HEK293 (cell line): ENCODE results near the gene RDH5.
A peak's percentile ranks its signal among the peaks of the same experiment; 100 is the strongest.

ENCODE experiments used
- GLIS1 ChIP-seq: fragments of 450-650 bp; formaldehyde crosslinking; IDR thresholded peaks from 2 replicates; pipeline ENCODE4 v1.5.1; 2016; ENCODE audit warnings: missing biosample characterization, missing genetic modification characterization
- KLF8 ChIP-seq: fragments of 450-650 bp; formaldehyde crosslinking; IDR thresholded peaks from 2 replicates; pipeline ENCODE4 v1.5.1; 2016; ENCODE audit warnings: missing biosample characterization, missing genetic modification characterization
- PRDM10 ChIP-seq: fragments of 450-650 bp; formaldehyde crosslinking; IDR thresholded peaks from 2 replicates; pipeline ENCODE4 v1.5.1; 2016; ENCODE audit warnings: missing biosample characterization, missing genetic modification characterization
- SCRT2 ChIP-seq: fragments of 450-650 bp; formaldehyde crosslinking; IDR thresholded peaks from 2 replicates; pipeline ENCODE4 v1.5.1; 2016; ENCODE audit warnings: missing biosample characterization, missing genetic modification characterization
- SP3 ChIP-seq: fragments of 450-650 bp; formaldehyde crosslinking; IDR thresholded peaks from 2 replicates; pipeline ENCODE4 v1.5.1; 2016; ENCODE audit warnings: missing biosample characterization, missing genetic modification characterization
- ZBTB7A ChIP-seq: fragments of 450-650 bp; formaldehyde crosslinking; IDR thresholded peaks from 2 replicates; pipeline ENCODE4 v1.5.1; 2016; ENCODE audit warnings: low read depth, missing biosample characterization, missing genetic modification characterization
- ZFP69B ChIP-seq: fragments of 450-650 bp; formaldehyde crosslinking; IDR thresholded peaks from 2 replicates; pipeline ENCODE4 v1.5.1; 2016; ENCODE audit warnings: missing biosample characterization, missing genetic modification characterization
- ZNF146 ChIP-seq: fragments of 450-650 bp; formaldehyde crosslinking; IDR thresholded peaks from 2 replicates; pipeline ENCODE4 v1.5.1; 2016; ENCODE audit warnings: missing biosample characterization, missing genetic modification characterization
- ZNF18 ChIP-seq: fragments of 450-650 bp; formaldehyde crosslinking; IDR thresholded peaks from 2 replicates; pipeline ENCODE4 v1.5.1; 2016; ENCODE audit warnings: missing biosample characterization, missing genetic modification characterization
- ZNF248 ChIP-seq: fragments of 450-650 bp; formaldehyde crosslinking; IDR thresholded peaks from 2 replicates; pipeline ENCODE4 v1.5.1; 2017; ENCODE audit warnings: missing biosample characterization, missing genetic modification characterization
- ZNF302 ChIP-seq: fragments of 450-650 bp; formaldehyde crosslinking; IDR thresholded peaks from 2 replicates; pipeline ENCODE4 v1.5.1; 2016; ENCODE audit warnings: missing biosample characterization, missing genetic modification characterization, low read depth
- ZNF324 ChIP-seq: fragments of 450-650 bp; formaldehyde crosslinking; IDR thresholded peaks from 2 replicates; pipeline ENCODE4 v1.5.1; 2016; ENCODE audit warnings: missing biosample characterization, missing genetic modification characterization
- ZNF398 ChIP-seq: fragments of 450-650 bp; formaldehyde crosslinking; IDR thresholded peaks from 2 replicates; pipeline ENCODE4 v1.5.1; 2017; ENCODE audit warnings: missing biosample characterization, missing genetic modification characterization
- ZNF423 ChIP-seq: fragments of 450-650 bp; formaldehyde crosslinking; IDR thresholded peaks from 2 replicates; pipeline ENCODE4 v1.5.1; 2016; ENCODE audit warnings: missing biosample characterization, missing genetic modification characterization
- ZNF433 ChIP-seq: fragments of 450-650 bp; formaldehyde crosslinking; IDR thresholded peaks from 2 replicates; pipeline ENCODE4 v1.5.1; 2016; ENCODE audit warnings: missing biosample characterization, missing genetic modification characterization, low read depth
- ZNF449 ChIP-seq: fragments of 450-650 bp; formaldehyde crosslinking; IDR thresholded peaks from 2 replicates; pipeline ENCODE4 v1.5.1; 2017; ENCODE audit warnings: missing biosample characterization, mild to moderate bottlenecking, missing genetic modification characterization, moderate library complexity
- ZNF548 ChIP-seq: fragments of 450-650 bp; formaldehyde crosslinking; IDR thresholded peaks from 2 replicates; pipeline ENCODE4 v1.5.1; 2016; ENCODE audit warnings: missing biosample characterization, missing genetic modification characterization
- ZNF623 ChIP-seq: fragments of 450-650 bp; formaldehyde crosslinking; IDR thresholded peaks from 2 replicates; pipeline ENCODE4 v1.5.1; 2016; ENCODE audit warnings: missing biosample characterization, missing genetic modification characterization
- ZNF624 ChIP-seq: fragments of 450-650 bp; formaldehyde crosslinking; IDR thresholded peaks from 2 replicates; pipeline ENCODE4 v1.5.1; 2017; ENCODE audit warnings: missing biosample characterization, missing genetic modification characterization
- ZNF654 ChIP-seq: fragments of 450-650 bp; formaldehyde crosslinking; IDR thresholded peaks from 2 replicates; pipeline ENCODE4 v1.5.1; 2016; ENCODE audit warnings: low read depth, missing biosample characterization, missing genetic modification characterization
- ZNF664 ChIP-seq: fragments of 450-650 bp; formaldehyde crosslinking; IDR thresholded peaks from 2 replicates; pipeline ENCODE4 v1.5.1; 2016; ENCODE audit warnings: missing biosample characterization, missing genetic modification characterization
- ZNF768 ChIP-seq: fragments of 450-650 bp; formaldehyde crosslinking; IDR thresholded peaks from 2 replicates; pipeline ENCODE4 v1.5.1; 2018; ENCODE audit warnings: missing biosample characterization, mild to moderate bottlenecking, missing genetic modification characterization
- ZNF776 ChIP-seq: fragments of 450-650 bp; formaldehyde crosslinking; IDR thresholded peaks from 2 replicates; pipeline ENCODE4 v1.5.0; 2017; ENCODE audit warnings: missing biosample characterization, missing genetic modification characterization, borderline replicate concordance
- ZNF843 ChIP-seq: fragments of 450-650 bp; formaldehyde crosslinking; IDR thresholded peaks from 2 replicates; pipeline ENCODE4 v1.5.1; 2016; ENCODE audit warnings: missing biosample characterization, missing genetic modification characterization
- TF ChIP-seq, protein P1 (sequence below): fragments of 450-650 bp; formaldehyde crosslinking; IDR thresholded peaks from 2 replicates; pipeline ENCODE4 v1.5.1; 2017; ENCODE audit warnings: missing biosample characterization, missing genetic modification characterization
- TF ChIP-seq, protein P2 (sequence below): fragments of 450-650 bp; formaldehyde crosslinking; IDR thresholded peaks from 2 replicates; pipeline ENCODE4 v1.5.1; 2016; ENCODE audit warnings: missing biosample characterization, missing genetic modification characterization

Gene RDH5

DNA sequence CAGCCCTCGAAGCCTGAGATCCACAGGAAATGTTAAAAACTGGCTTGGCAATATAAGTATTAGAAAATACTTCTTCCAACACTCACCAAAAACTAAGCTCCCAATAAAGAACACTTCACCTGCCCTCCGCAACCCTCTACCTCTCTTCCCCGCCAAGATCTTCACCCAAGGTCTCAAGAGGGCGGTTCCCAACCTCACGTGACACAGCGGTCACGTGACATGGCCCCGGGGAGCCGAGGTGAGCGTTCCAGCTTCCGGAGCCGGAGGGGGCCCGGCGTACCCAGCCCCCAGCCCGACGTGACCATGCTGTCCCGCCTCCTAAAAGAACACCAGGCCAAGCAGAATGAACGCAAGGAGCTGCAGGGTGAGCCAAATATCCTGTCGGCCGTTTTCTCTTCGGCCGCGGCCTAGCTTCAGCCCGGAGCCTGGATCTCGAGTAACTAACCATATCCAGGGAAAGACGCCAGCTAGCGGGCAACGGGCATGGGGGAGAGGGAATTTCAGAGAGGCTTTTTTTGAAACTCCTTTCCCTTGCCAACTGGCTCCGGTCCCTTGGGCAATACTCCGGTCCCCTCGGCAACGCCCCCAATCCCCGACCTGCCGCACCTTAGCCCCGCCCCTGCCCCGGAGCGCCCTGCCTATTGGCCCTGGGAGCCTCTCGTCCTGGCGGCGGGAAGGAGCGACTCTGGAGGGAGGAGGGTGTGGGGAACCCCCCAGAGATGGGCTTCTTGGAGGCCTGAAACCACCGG is 4.2 kb upstream of the RDH5 start, which contains the start of gene BLOC1S1 (continued):
- peak; percentile 61; the same call in 1 of the 2 replicates for TF ChIP-seq ZNF302 (tag by site-specific recombination)
- TF ChIP-seq, protein P1, sequence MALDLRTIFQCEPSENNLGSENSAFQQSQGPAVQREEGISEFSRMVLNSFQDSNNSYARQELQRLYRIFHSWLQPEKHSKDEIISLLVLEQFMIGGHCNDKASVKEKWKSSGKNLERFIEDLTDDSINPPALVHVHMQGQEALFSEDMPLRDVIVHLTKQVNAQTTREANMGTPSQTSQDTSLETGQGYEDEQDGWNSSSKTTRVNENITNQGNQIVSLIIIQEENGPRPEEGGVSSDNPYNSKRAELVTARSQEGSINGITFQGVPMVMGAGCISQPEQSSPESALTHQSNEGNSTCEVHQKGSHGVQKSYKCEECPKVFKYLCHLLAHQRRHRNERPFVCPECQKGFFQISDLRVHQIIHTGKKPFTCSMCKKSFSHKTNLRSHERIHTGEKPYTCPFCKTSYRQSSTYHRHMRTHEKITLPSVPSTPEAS (tag by site-specific recombination) = peak; percentile 60; the same call in 1 of the 2 replicates
- peak; percentile 92 for TF ChIP-seq ZBTB7A (tag by site-specific recombination)
- TF ChIP-seq ZNF248 = no peak
- no peak for TF ChIP-seq PRDM10
- peak; percentile 81 for TF ChIP-seq ZNF423 (tag by site-specific recombination)
- TF ChIP-seq ZNF654 (tag by site-specific recombination) = no peak
- TF ChIP-seq ZNF776 (tag by site-specific recombination) = no peak
- peak; percentile 77; the same call in 1 of the 2 replicates for TF ChIP-seq ZNF146 (tag by site-specific recombination)
- TF ChIP-seq ZFP69B (tag by site-specific recombination) = peak; percentile 72
- TF ChIP-seq ZNF18 (tag by site-specific recombination) = no peak; the same call in 1 of the 2 replicates
- no peak for TF ChIP-seq ZNF433 (tag by site-specific recombination)
- TF ChIP-seq, protein P2, sequence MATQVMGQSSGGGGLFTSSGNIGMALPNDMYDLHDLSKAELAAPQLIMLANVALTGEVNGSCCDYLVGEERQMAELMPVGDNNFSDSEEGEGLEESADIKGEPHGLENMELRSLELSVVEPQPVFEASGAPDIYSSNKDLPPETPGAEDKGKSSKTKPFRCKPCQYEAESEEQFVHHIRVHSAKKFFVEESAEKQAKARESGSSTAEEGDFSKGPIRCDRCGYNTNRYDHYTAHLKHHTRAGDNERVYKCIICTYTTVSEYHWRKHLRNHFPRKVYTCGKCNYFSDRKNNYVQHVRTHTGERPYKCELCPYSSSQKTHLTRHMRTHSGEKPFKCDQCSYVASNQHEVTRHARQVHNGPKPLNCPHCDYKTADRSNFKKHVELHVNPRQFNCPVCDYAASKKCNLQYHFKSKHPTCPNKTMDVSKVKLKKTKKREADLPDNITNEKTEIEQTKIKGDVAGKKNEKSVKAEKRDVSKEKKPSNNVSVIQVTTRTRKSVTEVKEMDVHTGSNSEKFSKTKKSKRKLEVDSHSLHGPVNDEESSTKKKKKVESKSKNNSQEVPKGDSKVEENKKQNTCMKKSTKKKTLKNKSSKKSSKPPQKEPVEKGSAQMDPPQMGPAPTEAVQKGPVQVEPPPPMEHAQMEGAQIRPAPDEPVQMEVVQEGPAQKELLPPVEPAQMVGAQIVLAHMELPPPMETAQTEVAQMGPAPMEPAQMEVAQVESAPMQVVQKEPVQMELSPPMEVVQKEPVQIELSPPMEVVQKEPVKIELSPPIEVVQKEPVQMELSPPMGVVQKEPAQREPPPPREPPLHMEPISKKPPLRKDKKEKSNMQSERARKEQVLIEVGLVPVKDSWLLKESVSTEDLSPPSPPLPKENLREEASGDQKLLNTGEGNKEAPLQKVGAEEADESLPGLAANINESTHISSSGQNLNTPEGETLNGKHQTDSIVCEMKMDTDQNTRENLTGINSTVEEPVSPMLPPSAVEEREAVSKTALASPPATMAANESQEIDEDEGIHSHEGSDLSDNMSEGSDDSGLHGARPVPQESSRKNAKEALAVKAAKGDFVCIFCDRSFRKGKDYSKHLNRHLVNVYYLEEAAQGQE (tag by site-specific recombination) = peak; percentile 61; the same call in 1 of the 2 replicates
- no peak for TF ChIP-seq ZNF548 (tag by site-specific recombination)
- TF ChIP-seq SP3 (tag by site-specific recombination) = peak; percentile 94
- TF ChIP-seq ZNF843 (tag by site-specific recombination) = peak; percentile 77
- TF ChIP-seq ZNF623 = peak; percentile 45
- TF ChIP-seq SCRT2 (tag by site-specific recombination) = no peak
- no peak for TF ChIP-seq ZNF624 (tag by site-specific recombination)
- TF ChIP-seq ZNF324 = peak; percentile 94
- TF ChIP-seq ZNF768 (tag by site-specific recombination) = no peak
- peak; percentile 99 for TF ChIP-seq KLF8 (tag by site-specific recombination)
- peak; percentile 51; the same call in 1 of the 2 replicates for TF ChIP-seq ZNF664
- peak; percentile 56; the same call in 1 of the 2 replicates for TF ChIP-seq ZNF398 (tag by site-specific recombination)
- peak; percentile 80 for TF ChIP-seq GLIS1 (tag by site-specific recombination)
- peak; percentile 62; the same call in 1 of the 2 replicates for TF ChIP-seq ZNF449 (tag by site-specific recombination)
